Measurements from ENCODE around the gene USH1C. TPM values are rescaled to one million over a fixed set of nuclear protein-coding genes. Genes with fewer than 3 reads are reported as not detected.

The USH1C gene
- total RNA-seq, 1 experiment from 2014 or later = 101 TPM

GRCh38 chr11:17526931-17527627 lies 17.1 kb downstream of the USH1C start:
- Mint-ChIP-seq H3K4me3 (ENCODE audit: unreplicated experiment) (no peak overlapping the region), H3K4me1 (ENCODE audit: low read depth, unreplicated experiment) (peaks cover 7% of the 10 kb centered on the region), H3K27ac (ENCODE audit: unreplicated experiment) (no peak overlapping the region), H3K36me3 (ENCODE audit: insufficient read depth, unreplicated experiment) (peaks cover 81% of the 10 kb centered on the region), H3K27me3 (ENCODE audit: insufficient read depth, unreplicated experiment) (no peaks in the 10 kb centered on the region), H3K9me3 (ENCODE audit: unreplicated experiment) (no peaks in the 10 kb centered on the region)
- Histone ChIP-seq H3K9me3 (no peaks in the 10 kb centered on the region), H3K4me1 (peaks cover 21% of the 10 kb centered on the region), H3K4me3 (ENCODE audit: low read depth, low read length) (no peak overlapping the region), H3K36me3 (ENCODE audit: control insufficient read depth, insufficient read depth, low read length) (peaks cover 13% of the 10 kb centered on the region), H3K27me3 (replicated peaks; ENCODE audit: control insufficient read depth, insufficient read depth, low read length) (no peaks in the 10 kb centered on the region)
- no TSS peak for BruUV-seq (replicated peaks)
- TF ChIP-seq, protein P1, sequence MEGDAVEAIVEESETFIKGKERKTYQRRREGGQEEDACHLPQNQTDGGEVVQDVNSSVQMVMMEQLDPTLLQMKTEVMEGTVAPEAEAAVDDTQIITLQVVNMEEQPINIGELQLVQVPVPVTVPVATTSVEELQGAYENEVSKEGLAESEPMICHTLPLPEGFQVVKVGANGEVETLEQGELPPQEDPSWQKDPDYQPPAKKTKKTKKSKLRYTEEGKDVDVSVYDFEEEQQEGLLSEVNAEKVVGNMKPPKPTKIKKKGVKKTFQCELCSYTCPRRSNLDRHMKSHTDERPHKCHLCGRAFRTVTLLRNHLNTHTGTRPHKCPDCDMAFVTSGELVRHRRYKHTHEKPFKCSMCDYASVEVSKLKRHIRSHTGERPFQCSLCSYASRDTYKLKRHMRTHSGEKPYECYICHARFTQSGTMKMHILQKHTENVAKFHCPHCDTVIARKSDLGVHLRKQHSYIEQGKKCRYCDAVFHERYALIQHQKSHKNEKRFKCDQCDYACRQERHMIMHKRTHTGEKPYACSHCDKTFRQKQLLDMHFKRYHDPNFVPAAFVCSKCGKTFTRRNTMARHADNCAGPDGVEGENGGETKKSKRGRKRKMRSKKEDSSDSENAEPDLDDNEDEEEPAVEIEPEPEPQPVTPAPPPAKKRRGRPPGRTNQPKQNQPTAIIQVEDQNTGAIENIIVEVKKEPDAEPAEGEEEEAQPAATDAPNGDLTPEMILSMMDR (IDR thresholded peaks at IDR 0.05; ENCODE audit: insufficient read depth in 1 of 2, low read depth in 1 of 2, low read length in 1 of 2, severe bottlenecking in 1 of 2, unreplicated experiment in 1 of 2) = no peak
- intact Hi-C loops (cut with micrococcal nuclease; ENCODE audit: unreplicated experiment) = no loop called here
- no peak for DNase-seq
- ChIA-PET POLR2A (no interaction called here), CTCF (interaction anchor here (1.7 kb wide), 1 partner anchor 15 kb away, joined by 14 read pairs; no protein-coding TSS in a partner anchor)

GRCh38 chr11:17526326-17526725 lies 17.9 kb downstream of the USH1C start:
- no TSS peak for BruUV-seq (replicated peaks)
- CTCF ChIA-PET = interaction anchor here (1.5 kb wide), 1 partner anchor 142 kb away, joined by 4 read pairs; no protein-coding TSS in a partner anchor

DNA sequence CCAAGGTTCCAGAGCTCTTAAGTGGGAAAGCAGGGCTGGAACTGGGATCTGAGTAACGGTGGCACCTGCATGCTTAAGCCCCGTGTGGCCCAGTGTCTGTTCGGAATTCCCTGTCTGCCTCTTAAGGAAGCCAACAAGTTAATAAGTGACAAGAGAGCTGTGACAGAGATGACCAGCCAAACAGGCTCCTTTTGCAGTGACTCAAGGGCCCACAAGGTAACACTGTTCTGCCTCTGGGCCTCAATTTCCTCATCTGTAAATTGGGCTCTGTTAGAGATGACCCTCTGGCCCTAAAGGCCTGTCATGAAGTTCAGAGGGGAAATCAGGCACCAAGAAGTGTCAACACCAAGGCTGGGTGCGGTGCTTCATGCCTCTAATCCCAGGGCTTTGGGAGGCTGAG lies 18.6 kb downstream of the USH1C start:
- Histone ChIP-seq H3K4me1 (peaks cover 6% of the 10 kb centered on the region), H3K27me3 (replicated peaks; ENCODE audit: control insufficient read depth, insufficient read depth, low read length) (no peaks in the 10 kb centered on the region), H3K36me3 (ENCODE audit: control insufficient read depth, insufficient read depth, low read length) (peaks cover 17% of the 10 kb centered on the region), H3K4me3 (ENCODE audit: low read depth, low read length) (no peak overlapping the region), H3K9me3 (no peaks in the 10 kb centered on the region)
- no peaks in the 10 kb centered on the region for H3K27me3 Mint-ChIP-seq (ENCODE audit: insufficient read depth, unreplicated experiment)
- no peak for DNase-seq
- intact Hi-C loops (cut with micrococcal nuclease; ENCODE audit: unreplicated experiment) = no loop called here
- H3K27ac Mint-ChIP-seq (ENCODE audit: unreplicated experiment) = no peak overlapping the region
- POLR2A ChIA-PET = interaction anchor here (1.2 kb wide), 1 partner anchor 18 kb away, joined by 3 read pairs; no protein-coding TSS in a partner anchor
- no peak overlapping the region for H3K4me3 Mint-ChIP-seq (ENCODE audit: unreplicated experiment)
- peaks cover 82% of the 10 kb centered on the region for H3K36me3 Mint-ChIP-seq (ENCODE audit: insufficient read depth, unreplicated experiment)
- H3K9me3 Mint-ChIP-seq (ENCODE audit: unreplicated experiment) = no peaks in the 10 kb centered on the region
- no TSS peak for BruUV-seq (replicated peaks)
- H3K4me1 Mint-ChIP-seq (ENCODE audit: low read depth, unreplicated experiment) = no peaks in the 10 kb centered on the region
- TF ChIP-seq, protein P1 (IDR thresholded peaks at IDR 0.05; ENCODE audit: insufficient read depth in 1 of 2, low read depth in 1 of 2, low read length in 1 of 2, severe bottlenecking in 1 of 2, unreplicated experiment in 1 of 2) = no peak
- CTCF ChIA-PET = interaction anchor here (0.6 to 1.5 kb wide), 2 partner anchors 18 to 142 kb away, joined by 4 read pairs; partner anchors contain the start of gene USH1C

More at GRCh38 chr11:17526326-17526725, 17.9 kb downstream of the USH1C start:
- intact Hi-C loops (cut with micrococcal nuclease; ENCODE audit: unreplicated experiment) = no loop called here
- Histone ChIP-seq H3K36me3 (ENCODE audit: control insufficient read depth, insufficient read depth, low read length) (peaks cover 15% of the 10 kb centered on the region), H3K4me3 (ENCODE audit: low read depth, low read length) (no peak overlapping the region), H3K9me3 (no peaks in the 10 kb centered on the region), H3K27me3 (replicated peaks; ENCODE audit: control insufficient read depth, insufficient read depth, low read length) (no peaks in the 10 kb centered on the region), H3K4me1 (peaks cover 14% of the 10 kb centered on the region)
- H3K27ac Mint-ChIP-seq (ENCODE audit: unreplicated experiment) = no peak overlapping the region
- peaks cover 80% of the 10 kb centered on the region for H3K36me3 Mint-ChIP-seq (ENCODE audit: insufficient read depth, unreplicated experiment)
- no peak overlapping the region for H3K4me3 Mint-ChIP-seq (ENCODE audit: unreplicated experiment)
- DNase-seq = no peak
- TF ChIP-seq, protein P1 (IDR thresholded peaks at IDR 0.05; ENCODE audit: insufficient read depth in 1 of 2, low read depth in 1 of 2, low read length in 1 of 2, severe bottlenecking in 1 of 2, unreplicated experiment in 1 of 2) = no peak
- H3K9me3 Mint-ChIP-seq (ENCODE audit: unreplicated experiment) = no peaks in the 10 kb centered on the region
- no peaks in the 10 kb centered on the region for H3K27me3 Mint-ChIP-seq (ENCODE audit: insufficient read depth, unreplicated experiment)
- POLR2A ChIA-PET = no interaction called here
- H3K4me1 Mint-ChIP-seq (ENCODE audit: low read depth, unreplicated experiment) = no peaks in the 10 kb centered on the region

Measured in Caco-2 (cell line).